ENCODE measurements around the gene RAB15. TPM values are rescaled to one million over a fixed set of nuclear protein-coding genes. Genes with fewer than 3 reads are reported as not detected.

The RAB15 gene
- total RNA-seq, 2 experiments from 2014 or later, result 4.8 to 5.3 TPM

- no peaks in the 10 kb centered on the region for H3K4me1 Mint-ChIP-seq (ENCODE audit: low read depth)
- no peaks in the 10 kb centered on the region for H3K9me3 Mint-ChIP-seq
- ChIA-PET POLR2A (no interaction called here), CTCF (interaction anchor here (0.9 to 1.4 kb wide), 3 partner anchors 13 to 130 kb away, joined by 3 read pairs; no protein-coding TSS in a partner anchor)
- no peaks in the 10 kb centered on the region for H3K27me3 Mint-ChIP-seq
- intact Hi-C loops (cut with micrococcal nuclease), result no loop called here
- no peak overlapping the region for H3K27ac Mint-ChIP-seq
- H3K36me3 Mint-ChIP-seq, result peaks cover 4% of the 10 kb centered on the region
- no peak overlapping the region for H3K4me3 Mint-ChIP-seq
- no peak for DNase-seq
Measured at GRCh38 chr14:64952598-64953309, 19.4 kb downstream of the RAB15 start.

- POLR2A ChIA-PET, result no interaction called here
- H3K27ac Mint-ChIP-seq, result no peak overlapping the region
- CTCF ChIA-PET, result no interaction called here
- peaks cover 6% of the 10 kb centered on the region for H3K36me3 Mint-ChIP-seq
- no peaks in the 10 kb centered on the region for H3K9me3 Mint-ChIP-seq
- intact Hi-C loops (cut with micrococcal nuclease), result no loop called here
- H3K4me3 Mint-ChIP-seq, result no peak overlapping the region
- H3K27me3 Mint-ChIP-seq, result no peaks in the 10 kb centered on the region
- no peak for DNase-seq
- no peaks in the 10 kb centered on the region for H3K4me1 Mint-ChIP-seq (ENCODE audit: low read depth)
Measured at GRCh38 chr14:64951724-64952123, 20.4 kb downstream of the RAB15 start.

GRCh38 chr14:64951291-64951690, 20.8 kb downstream of the RAB15 start:
- no peaks in the 10 kb centered on the region for H3K27me3 Mint-ChIP-seq
- H3K9me3 Mint-ChIP-seq, result no peaks in the 10 kb centered on the region
- H3K4me3 Mint-ChIP-seq, result no peak overlapping the region
- no peaks in the 10 kb centered on the region for H3K4me1 Mint-ChIP-seq (ENCODE audit: low read depth)
- ChIA-PET POLR2A (no interaction called here), CTCF (no interaction called here)
- no peak overlapping the region for H3K27ac Mint-ChIP-seq
- intact Hi-C loops (cut with micrococcal nuclease), result no loop called here
- DNase-seq, result no peak
- H3K36me3 Mint-ChIP-seq, result peaks cover 6% of the 10 kb centered on the region

- DNase-seq, result no peak
- Mint-ChIP-seq H3K27ac (no peak overlapping the region), H3K9me3 (no peaks in the 10 kb centered on the region), H3K4me3 (no peak overlapping the region), H3K4me1 (ENCODE audit: low read depth) (no peaks in the 10 kb centered on the region), H3K36me3 (peaks cover 6% of the 10 kb centered on the region), H3K27me3 (no peaks in the 10 kb centered on the region)
- ChIA-PET CTCF (no interaction called here), POLR2A (no interaction called here)
- intact Hi-C loops (cut with micrococcal nuclease), result no loop called here
Measured at GRCh38 chr14:64950889-64951288, 21.2 kb downstream of the RAB15 start.

- intact Hi-C loops (cut with micrococcal nuclease), result no loop called here
- Mint-ChIP-seq H3K4me1 (ENCODE audit: low read depth) (peaks cover 3% of the 10 kb centered on the region), H3K36me3 (peaks cover 11% of the 10 kb centered on the region), H3K27me3 (no peaks in the 10 kb centered on the region), H3K9me3 (no peaks in the 10 kb centered on the region), H3K4me3 (no peak overlapping the region), H3K27ac (no peak overlapping the region)
- CTCF ChIA-PET, result no interaction called here
- POLR2A ChIA-PET, result interaction anchor here (0.9 kb wide), 1 partner anchor 57 kb away, joined by 3 read pairs; no protein-coding TSS in a partner anchor
- no peak for DNase-seq
Measured at GRCh38 chr14:64948612-64949210, 23.4 kb downstream of the RAB15 start.

GRCh38 chr14:64947710-64948611, 24.2 kb downstream of the RAB15 start:
- Mint-ChIP-seq H3K4me1 (ENCODE audit: low read depth) (peaks cover 6% of the 10 kb centered on the region), H3K27me3 (no peaks in the 10 kb centered on the region), H3K4me3 (no peak overlapping the region), H3K36me3 (peaks cover 11% of the 10 kb centered on the region), H3K27ac (no peak overlapping the region), H3K9me3 (no peaks in the 10 kb centered on the region)
- POLR2A ChIA-PET, result interaction anchor here (0.6 to 1.1 kb wide), 3 partner anchors 10 to 318 kb away, joined by 3 read pairs; no protein-coding TSS in a partner anchor
- no peak for DNase-seq
- intact Hi-C loops (cut with micrococcal nuclease), result no loop called here
- CTCF ChIA-PET, result no interaction called here

- no peak overlapping the region for H3K4me3 Mint-ChIP-seq
- intact Hi-C loops (cut with micrococcal nuclease), result no loop called here
- no peaks in the 10 kb centered on the region for H3K9me3 Mint-ChIP-seq
- H3K36me3 Mint-ChIP-seq, result peaks cover 11% of the 10 kb centered on the region
- CTCF ChIA-PET, result no interaction called here
- no peaks in the 10 kb centered on the region for H3K27me3 Mint-ChIP-seq
- no peak overlapping the region for H3K27ac Mint-ChIP-seq
- DNase-seq, result no peak
- POLR2A ChIA-PET, result no interaction called here
- peaks cover 6% of the 10 kb centered on the region for H3K4me1 Mint-ChIP-seq (ENCODE audit: low read depth)
Measured at GRCh38 chr14:64946310-64947045, 25.7 kb downstream of the RAB15 start.

GRCh38 chr14:64945431-64946178, 26.5 kb downstream of the RAB15 start:
- H3K27me3 Mint-ChIP-seq, result no peaks in the 10 kb centered on the region
- no peak for DNase-seq
- ChIA-PET POLR2A (no interaction called here), CTCF (no interaction called here)
- peaks cover 9% of the 10 kb centered on the region for H3K4me1 Mint-ChIP-seq (ENCODE audit: low read depth)
- intact Hi-C loops (cut with micrococcal nuclease), result no loop called here
- H3K36me3 Mint-ChIP-seq, result peaks cover 14% of the 10 kb centered on the region
- H3K9me3 Mint-ChIP-seq, result no peaks in the 10 kb centered on the region
- no peak overlapping the region for H3K4me3 Mint-ChIP-seq
- no peak overlapping the region for H3K27ac Mint-ChIP-seq

- Mint-ChIP-seq H3K9me3 (no peaks in the 10 kb centered on the region), H3K36me3 (peaks cover 15% of the 10 kb centered on the region), H3K27ac (no peak overlapping the region), H3K4me1 (ENCODE audit: low read depth) (peaks cover 14% of the 10 kb centered on the region), H3K4me3 (no peak overlapping the region), H3K27me3 (no peaks in the 10 kb centered on the region)
- DNase-seq, result no peak
- POLR2A ChIA-PET, result no interaction called here
- CTCF ChIA-PET, result interaction anchor here (1.0 kb wide), 1 partner anchor 53 kb away, joined by 3 read pairs; no protein-coding TSS in a partner anchor
- intact Hi-C loops (cut with micrococcal nuclease), result no loop called here
Measured at GRCh38 chr14:64944861-64945260, 27.3 kb downstream of the RAB15 start.

GRCh38 chr14:64944041-64944440, 28.1 kb downstream of the RAB15 start:
- no peak overlapping the region for H3K4me3 Mint-ChIP-seq
- H3K27me3 Mint-ChIP-seq, result no peaks in the 10 kb centered on the region
- CTCF ChIA-PET, result interaction anchor here (1.0 to 1.1 kb wide), 2 partner anchors 52 to 91 kb away, joined by 3 read pairs; no protein-coding TSS in a partner anchor
- no peaks in the 10 kb centered on the region for H3K9me3 Mint-ChIP-seq
- peaks cover 22% of the 10 kb centered on the region for H3K4me1 Mint-ChIP-seq (ENCODE audit: low read depth)
- no peak for DNase-seq
- peak overlapping the region; percentile 18 for H3K27ac Mint-ChIP-seq
- peaks cover 17% of the 10 kb centered on the region for H3K36me3 Mint-ChIP-seq
- intact Hi-C loops (cut with micrococcal nuclease), result no loop called here
- POLR2A ChIA-PET, result no interaction called here

GRCh38 chr14:64943556-64943955, 28.6 kb downstream of the RAB15 start:
- H3K4me1 Mint-ChIP-seq (ENCODE audit: low read depth), result peaks cover 27% of the 10 kb centered on the region
- H3K36me3 Mint-ChIP-seq, result peaks cover 19% of the 10 kb centered on the region
- POLR2A ChIA-PET, result no interaction called here
- H3K4me3 Mint-ChIP-seq, result no peak overlapping the region
- intact Hi-C loops (cut with micrococcal nuclease), result no loop called here
- no peaks in the 10 kb centered on the region for H3K9me3 Mint-ChIP-seq
- no peaks in the 10 kb centered on the region for H3K27me3 Mint-ChIP-seq
- H3K27ac Mint-ChIP-seq, result peak overlapping the region; percentile 18
- DNase-seq, result no peak
- CTCF ChIA-PET, result interaction anchor here (1.1 kb wide), 1 partner anchor 91 kb away, joined by 3 read pairs; no protein-coding TSS in a partner anchor

Measured in activated CD4-positive, alpha-beta memory T cell treated with anti-CD3 and anti-CD28 coated beads for 36 hours (primary cell).